Adrenal gland (tissue), 12 donors: ENCODE measurements around the gene GBA2. TPM values are rescaled to one million over a fixed set of nuclear protein-coding genes. Genes with fewer than 3 reads are reported as not detected.

Experiments
- DNase-seq, 7 donors: peaks; one replicate each; pipeline ENCODE4 v3.0.0-alpha.2; 2019 to 2020
- H3K27ac ChIP-seq, 5 donors: fragments of 200-600 bp; sonication (generic) in 4 of 5; 1 replicate in 3 of 5; 2 replicates in 2 of 5; pipeline versions ENCODE4 v1.5.1 to v1.8.0; 2016 to 2020; ENCODE audit warnings: mild to moderate bottlenecking in 1 of 5
- H3K27me3 ChIP-seq: fragments of 200-600 bp; 2 replicates; pipeline ENCODE4 v1.8.0; 2021
- H3K36me3 ChIP-seq, 2 donors: fragments of 200-600 bp; replicated peaks in 1 of 2; 1 replicate in 1 of 2; 2 replicates in 1 of 2; pipeline versions ENCODE4 v1.5.1 to v1.8.0; 2018 to 2022
- H3K4me1 ChIP-seq, 2 donors: fragments of 200-600 bp; replicated peaks in 1 of 2; 1 replicate in 1 of 2; 2 replicates in 1 of 2; pipeline versions ENCODE4 v1.5.1 to v1.8.0; 2018 to 2021
- H3K4me3 ChIP-seq, 4 donors: fragments of 200-600 bp; sonication (generic) in 3 of 4; one replicate each; pipeline ENCODE4 v1.5.1; 2016 to 2018
- H3K9me3 ChIP-seq, 3 donors: fragments of 200-600 bp; sonication (generic) in 1 of 3; replicated peaks in 1 of 3; 1 replicate in 2 of 3; 2 replicates in 1 of 3; pipeline versions ENCODE4 v1.5.1 to v1.8.0; 2016 to 2021
- CTCF ChIP-seq, 6 experiments: fragments of 450-650 bp in 4 of 6; fragments of 200-600 bp in 2 of 6; sonication (generic) in 1 of 6; IDR thresholded peaks; 1 replicate in 5 of 6; 2 replicates in 1 of 6; pipeline versions ENCODE4 v1.5.1 to v1.8.0; 2016 to 2021; ENCODE audit warnings: antibody characterized with exemption in 6 of 6, mild to moderate bottlenecking in 2 of 6, moderate library complexity in 1 of 6
- POLR2A ChIP-seq, 2 donors: fragments of 450-650 bp; IDR thresholded peaks; one replicate each; pipeline ENCODE4 v1.6.1; 2017; ENCODE audit warnings: antibody characterized with exemption in 2 of 2, mild to moderate bottlenecking in 2 of 2, moderate library complexity in 1 of 2
- WGBS, 4 donors: extraction: QIAGEN DNeasy Blood & Tissue Kit in 2 of 4; methylation state at CpG; one replicate each; pipeline versions ENCODE4 v1.1.5 to v1.1.7; 2013 to 2017; 5-methylcytosine and 5-hydroxymethylcytosine counted together
- intact Hi-C, 2 donors: fragments of 100-400 bp; cut with DNase I; formaldehyde crosslinking; loops; one replicate each; pipeline versions ENCODE4 v1.14.1 to v1.15.0; 2022 to 2023
- polyA plus RNA-seq, 3 donors: library from polyadenylated mRNA; stranded (reverse); fragments of 200-250 nt in 2 of 3; fragments of 350-450 nt in 1 of 3; fragmentation: Illumina TruSeq in 1 of 3; extraction: RNeasy Lipid Tissue Mini Kit (QIAGEN cat#74804) in 1 of 3; gene quantifications; one replicate each; pipeline ENCODE4 v1.2.3, GENCODE V29; 2013 to 2014
- total RNA-seq, 9 donors: library from RNA; depleted of rRNA in 4 of 9; stranded (reverse); fragments of >200 nt in 4 of 9; fragments of 120-200 nt in 1 of 9; fragmentation: NEBNext Ultra II Directional in 1 of 9; extraction: Animal tissue kit (Norgen Biotek cat#: 25700) in 1 of 9; gene quantifications; one replicate each; pipeline versions ENCODE4 v1.1.0 to v1.2.4, GENCODE V29; 2013 to 2023
- donor health status: healthy with polysubstance abuse.
- donor health status: Bipolar disorder and iron deficiency.
- donor health status: DM: yes; HTN: yes; CAD: no.
- donor health status: DM: no; HTN: no; CAD: no.
- donor health status: DM: no; HTN: no; CAD: no.
- donor health status: DM: yes; HTN: yes; CAD: no.

The GBA2 gene
- total and polyA plus RNA-seq, 12 donors = 28.5 to 84.8 (median 52.7) TPM

DNA sequence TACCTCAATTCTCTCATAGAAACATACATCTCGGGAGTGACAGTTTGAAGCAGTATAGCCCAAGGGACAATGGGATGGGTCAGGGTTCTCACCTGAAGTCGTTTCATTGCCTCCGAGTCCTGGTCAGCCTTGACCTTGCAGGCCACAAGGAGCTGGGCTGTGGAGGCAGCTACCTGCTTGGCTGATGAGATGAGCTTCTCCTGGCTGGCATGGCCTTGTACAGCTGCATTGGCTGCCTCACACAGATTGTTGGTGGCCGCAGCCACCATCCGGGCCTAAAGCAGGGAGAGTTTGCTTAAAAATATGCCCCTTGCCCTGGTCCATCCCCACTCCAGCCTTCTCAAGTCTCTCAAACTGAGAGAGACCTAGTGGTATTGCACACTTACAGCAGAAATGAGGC lies 50.8 kb downstream of the GBA2 start:
- TF ChIP-seq POLR2A (IDR thresholded peaks at IDR 0.05) (no peak), CTCF (IDR thresholded peaks at IDR 0.05) (no peak)
- peak overlapping the region in 3 of 5 donors; percentile 48 to 80 (median 76) for H3K27ac ChIP-seq
- 58 to 70% (median 62%) methylated on average over 2 to 5 of the region's 5 CpGs for WGBS, 4 donors
- no peaks in the 10 kb centered on the region for H3K9me3 ChIP-seq
- H3K36me3 ChIP-seq = peaks cover 0 to 74% of the 10 kb centered on the region in 2 donors
- DNase-seq = peak in 1 of 7 donors; percentile 16
- peaks cover 19 to 44% of the 10 kb centered on the region in 2 donors for H3K4me1 ChIP-seq
- intact Hi-C loops = loop anchor here in 1 of 2 donors (5.0 kb wide), 1 partner anchor 36 kb away; no protein-coding TSS in a partner anchor
- no peaks in the 10 kb centered on the region for H3K27me3 ChIP-seq
- H3K4me3 ChIP-seq = no peak overlapping the region

DNA sequence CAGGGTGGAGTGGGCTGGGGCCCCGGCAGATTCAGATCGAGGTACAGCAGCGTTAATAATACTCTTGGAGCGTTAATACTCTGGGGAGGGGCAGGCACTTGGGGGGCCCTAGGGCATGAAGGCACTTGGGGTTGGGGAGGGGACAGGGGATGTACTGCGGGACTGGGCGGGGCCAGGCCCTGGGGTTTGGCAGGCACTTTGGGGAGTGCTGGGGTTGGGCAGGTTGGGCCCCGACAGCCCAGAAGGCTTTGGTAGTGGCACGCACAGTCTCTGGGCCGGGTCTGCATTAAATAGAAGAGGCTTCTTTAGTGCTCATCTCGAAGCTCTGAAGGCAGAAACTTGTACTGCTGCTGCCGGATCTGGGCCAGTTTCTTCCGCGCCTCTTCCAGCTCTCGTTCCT lies 51.5 kb downstream of the GBA2 start:
- Histone ChIP-seq H3K9me3 (no peaks in the 10 kb centered on the region), H3K36me3 (peaks cover 0 to 67% of the 10 kb centered on the region in 2 donors), H3K4me1 (peaks cover 19 to 44% of the 10 kb centered on the region in 2 donors), H3K27ac (peak overlapping the region in 3 of 5 donors; percentile 17 to 80 (median 74)), H3K27me3 (no peaks in the 10 kb centered on the region), H3K4me3 (no peak overlapping the region)
- TF ChIP-seq POLR2A (IDR thresholded peaks at IDR 0.05) = no peak
- TF ChIP-seq CTCF (IDR thresholded peaks at IDR 0.05) = no peak
- intact Hi-C loops = loop anchor here in 1 of 2 donors (5.0 kb wide), 1 partner anchor 35 kb away; no protein-coding TSS in a partner anchor
- WGBS, 4 donors = 72 to 82% (median 79%) methylated on average over 14 of the region's 14 CpGs
- DNase-seq = no peak

GRCh38 chr9:35696520-35697215 lies 52.4 kb downstream of the GBA2 start:
- Histone ChIP-seq H3K27ac (peak overlapping the region in 3 of 5 donors; percentile 17 to 74 (median 74)), H3K36me3 (peaks cover 0 to 59% of the 10 kb centered on the region in 2 donors), H3K4me1 (peaks cover 19 to 45% of the 10 kb centered on the region in 2 donors), H3K9me3 (no peaks in the 10 kb centered on the region), H3K4me3 (no peak overlapping the region), H3K27me3 (no peaks in the 10 kb centered on the region)
- TF ChIP-seq POLR2A (IDR thresholded peaks at IDR 0.05) = no peak
- TF ChIP-seq CTCF (IDR thresholded peaks at IDR 0.05) = peak; percentile 72 to 85 (median 84)
- peak; percentile 64 to 85 (median 71) for DNase-seq
- 30 to 37% (median 33%) methylated on average over 9 of the region's 9 CpGs for WGBS, 4 donors
- intact Hi-C loops = loop anchor here in 1 of 2 donors (5.0 kb wide), 1 partner anchor 34 kb away; no protein-coding TSS in a partner anchor

GRCh38 chr9:35695943-35696401 lies 53.1 kb downstream of the GBA2 start:
- Histone ChIP-seq H3K27me3 (no peaks in the 10 kb centered on the region), H3K9me3 (no peaks in the 10 kb centered on the region), H3K36me3 (peaks cover 0 to 52% of the 10 kb centered on the region in 2 donors), H3K27ac (peak overlapping the region in 2 of 5 donors; percentile 74), H3K4me1 (peaks cover 19 to 47% of the 10 kb centered on the region in 2 donors), H3K4me3 (no peak overlapping the region)
- DNase-seq = peak in 2 of 7 donors; percentile 41 to 65
- intact Hi-C loops = loop anchor here in 1 of 2 donors (5.0 kb wide), 1 partner anchor 34 kb away; no protein-coding TSS in a partner anchor
- 59 to 79% (median 63%) methylated on average over 3 of the region's 3 CpGs for WGBS, 4 donors
- TF ChIP-seq POLR2A (IDR thresholded peaks at IDR 0.05) (no peak), CTCF (IDR thresholded peaks at IDR 0.05) (no peak)
